Right ventricle myocardium superior (tissue), 1 donor: ENCODE data around the gene MRPL39. TPM values are rescaled to one million over a fixed set of nuclear protein-coding genes. Genes with fewer than 3 reads are reported as not detected.

Experiments
- ATAC-seq: fragments of 200-7000 bp; cut with Tn5 transposase; one replicate; pipeline ENCODE4 v1.9.1; 2020; ENCODE audit warnings: mild to moderate bottlenecking; ENCODE audit not compliant: poor library complexity
- DNase-seq: peaks from one replicate; pipeline ENCODE4 v3.0.0-alpha.2; 2020
- intact Hi-C: fragments of 100-400 bp; cut with DNase I; formaldehyde crosslinking; loops from one replicate; pipeline ENCODE4 v1.11.2; 2022
- total RNA-seq: library from RNA; stranded (reverse); fragmentation: NEBNext Ultra II Directional; extraction: Animal tissue kit (Norgen Biotek cat#: 25700); gene quantifications from one replicate; pipeline ENCODE4 v1.2.1, GENCODE V29; 2021
- donor health status: DM: no; HTN: yes; CAD: no; lungs with severe emphysema.

MRPL39 gene
- total RNA-seq, 1 donor from 2014 or later = 56.5 TPM

DNA sequence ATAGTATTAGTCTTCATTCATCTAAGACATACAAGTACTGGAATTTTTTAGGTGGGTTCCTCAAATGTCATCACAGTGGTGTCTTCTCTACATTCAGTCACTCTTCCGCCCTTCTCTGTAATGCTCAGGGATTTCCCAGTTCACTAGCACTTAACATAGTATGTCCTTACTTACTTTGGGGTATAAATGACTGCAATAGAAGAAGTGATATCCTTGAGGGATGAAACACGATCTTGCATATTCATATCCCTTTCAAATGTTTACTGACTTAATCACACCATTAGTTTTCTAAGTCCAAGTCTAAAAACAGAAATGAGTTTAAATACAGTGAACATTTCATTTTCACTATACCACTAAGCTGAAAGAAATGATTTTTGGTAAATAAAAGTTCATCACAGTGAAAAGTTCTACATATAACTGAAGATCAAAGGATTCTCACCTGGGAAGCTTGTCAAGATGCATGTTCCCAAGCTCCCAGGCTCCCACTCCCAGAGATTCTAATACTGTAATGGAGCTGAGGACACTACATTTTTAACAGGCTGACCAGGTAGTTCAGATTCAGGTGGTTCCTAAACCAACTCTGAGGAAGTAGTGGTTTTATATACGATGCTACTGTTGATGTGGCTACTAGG is 29.7 kb downstream of the MRPL39 start:
- no peak for ATAC-seq
- intact Hi-C loops = no loop called here
- no peak for DNase-seq

DNA sequence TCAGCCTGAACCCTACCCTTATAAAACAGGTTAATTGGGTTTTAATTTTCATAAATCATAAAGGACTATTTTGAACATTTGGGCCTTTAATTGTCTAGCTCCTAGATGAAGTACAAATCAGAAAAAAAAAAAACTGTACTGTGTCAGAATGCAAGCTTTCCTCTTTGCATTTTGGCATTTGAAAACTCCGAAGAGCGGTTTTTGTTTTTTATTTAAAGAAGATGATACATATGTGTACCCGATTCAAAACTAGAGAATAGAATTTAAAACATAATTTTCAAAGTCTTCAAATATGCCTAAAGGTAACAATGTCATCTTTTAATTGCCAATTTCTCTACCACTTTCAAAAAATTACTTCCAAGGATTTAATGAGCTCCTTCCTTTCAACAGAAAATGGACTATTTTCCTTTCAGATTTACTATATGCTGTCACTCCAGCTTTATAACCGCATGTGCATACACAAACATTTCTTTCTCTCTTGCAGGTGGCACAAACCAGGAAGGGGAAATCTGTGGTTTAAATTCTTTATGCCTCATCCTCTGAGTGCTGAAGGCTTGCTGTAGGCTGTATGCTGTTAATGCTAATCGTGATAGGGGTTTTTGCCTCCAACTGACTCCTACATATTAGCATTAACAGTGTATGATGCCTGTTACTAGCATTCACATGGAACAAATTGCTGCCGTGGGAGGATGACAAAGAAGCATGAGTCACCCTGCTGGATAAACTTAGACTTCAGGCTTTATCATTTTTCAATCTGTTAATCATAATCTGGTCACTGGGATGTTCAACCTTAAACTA is 33.7 kb downstream of the MRPL39 start:
- DNase-seq (no peak), ATAC-seq (no peak)
- intact Hi-C loops = no loop called here

DNA sequence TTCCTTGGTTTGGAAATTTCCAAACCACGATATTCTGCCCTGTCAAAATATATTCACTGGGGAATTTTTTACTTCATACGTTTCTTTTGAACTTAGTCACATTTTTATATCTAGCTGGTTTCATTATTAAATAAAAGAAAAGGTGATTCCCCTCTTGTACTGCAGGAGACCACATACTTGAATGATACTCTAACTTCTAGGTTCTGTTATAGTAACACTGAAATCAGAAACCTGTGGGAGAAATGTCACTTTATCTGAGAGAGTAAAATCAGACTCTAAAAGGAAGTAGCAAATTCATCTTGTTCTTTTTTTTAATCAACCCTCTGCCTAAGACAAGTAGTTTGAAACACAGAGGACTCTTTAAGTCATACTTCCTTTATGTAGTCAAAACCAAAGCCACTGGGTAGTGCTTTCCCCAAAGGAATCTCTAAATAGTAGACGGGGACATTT is 34.4 kb downstream of the MRPL39 start:
- intact Hi-C loops = no loop called here
- DNase-seq (no peak), ATAC-seq (no peak)

DNA sequence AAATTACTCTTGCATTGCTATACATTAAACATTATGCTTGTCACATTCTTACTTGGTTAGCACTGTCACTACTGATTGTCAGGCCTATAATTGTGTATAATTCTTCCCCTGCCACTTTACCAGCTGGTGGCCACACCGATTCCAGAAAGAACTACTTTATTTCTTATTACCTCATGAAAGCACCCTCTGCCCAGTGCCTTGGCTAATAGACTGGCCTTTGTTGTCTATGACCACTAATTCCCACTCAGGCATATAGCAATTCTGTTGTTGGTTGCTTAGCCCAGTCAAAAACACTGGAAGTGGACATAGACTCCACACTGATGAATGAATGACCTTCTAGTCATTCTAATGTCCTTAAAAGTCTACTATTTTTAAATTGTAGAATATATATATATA is 35.6 kb downstream of the MRPL39 start:
- DNase-seq (no peak), ATAC-seq (no peak)
- intact Hi-C loops = no loop called here

DNA sequence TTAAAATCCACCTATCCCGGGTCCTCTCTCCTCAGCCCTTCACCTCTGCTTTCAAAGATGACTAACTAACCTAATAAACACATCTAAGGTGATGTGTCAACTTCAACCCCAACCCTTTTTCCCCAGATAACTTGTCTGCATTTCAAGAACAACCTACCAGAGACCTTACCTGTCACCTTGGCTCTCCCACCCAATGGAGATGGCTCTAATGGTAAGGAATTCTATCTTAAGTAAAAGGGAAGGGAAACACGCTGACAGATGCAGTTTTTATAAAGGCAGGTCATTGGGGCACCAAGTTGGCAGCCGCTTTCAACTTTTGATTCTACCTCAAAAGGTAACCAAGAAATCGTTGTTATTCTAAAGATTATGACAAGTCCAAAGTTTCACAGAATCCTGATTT is 37.6 kb downstream of the MRPL39 start:
- ATAC-seq (no peak), DNase-seq (no peak)
- intact Hi-C loops = loop anchor here (10.0 kb wide), 1 partner anchor 145 kb away; no protein-coding TSS in a partner anchor

GRCh38 chr21:25569084-25569483 is 38.2 kb downstream of the MRPL39 start:
- ATAC-seq (no peak), DNase-seq (no peak)
- intact Hi-C loops = loop anchor here (10.0 kb wide), 1 partner anchor 144 kb away; no protein-coding TSS in a partner anchor

DNA sequence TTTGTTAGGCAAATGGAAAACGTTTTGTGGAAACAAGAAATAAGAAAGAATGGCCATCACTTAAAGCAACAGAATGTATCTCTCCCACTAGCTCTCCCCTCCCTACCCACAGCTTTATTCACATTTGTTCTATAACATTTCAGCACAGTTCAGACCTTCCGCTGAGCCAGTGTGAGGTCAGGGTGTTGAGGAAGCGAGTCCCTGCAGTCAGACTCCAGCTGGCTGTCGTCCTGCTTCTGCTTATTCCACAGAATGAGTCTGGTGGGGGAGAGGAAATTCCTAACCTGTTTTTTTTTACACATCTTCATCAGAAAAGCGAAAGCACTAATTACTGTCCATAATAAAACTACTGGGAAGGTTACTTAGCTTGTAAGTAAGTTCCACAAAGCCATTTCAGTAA is 39.0 kb downstream of the MRPL39 start:
- DNase-seq = peak; percentile 55
- intact Hi-C loops = loop anchor here (10.0 kb wide), 1 partner anchor 143 kb away; no protein-coding TSS in a partner anchor
- ATAC-seq = peak; percentile 49

DNA sequence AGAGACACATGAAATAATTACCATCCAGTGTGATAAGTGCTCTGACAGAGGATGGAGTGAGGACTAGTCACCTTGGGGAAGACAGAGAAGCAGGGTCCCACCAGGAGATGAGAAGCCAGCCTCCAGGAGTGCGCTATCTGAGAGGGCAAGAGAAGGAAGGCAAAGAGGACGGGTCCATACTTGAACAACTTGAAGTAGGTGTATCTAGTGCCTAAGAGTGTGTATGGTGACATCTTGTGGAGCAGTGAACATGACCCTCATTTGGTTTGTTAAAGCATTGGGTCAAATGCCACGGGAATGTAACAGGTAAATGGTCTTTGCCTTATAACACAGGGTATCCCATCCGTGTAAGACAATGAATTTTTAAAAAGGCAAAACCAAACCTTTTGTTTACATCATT is 39.8 kb downstream of the MRPL39 start:
- no peak for ATAC-seq
- intact Hi-C loops = loop anchor here (10.0 kb wide), 1 partner anchor 143 kb away; no protein-coding TSS in a partner anchor

DNA sequence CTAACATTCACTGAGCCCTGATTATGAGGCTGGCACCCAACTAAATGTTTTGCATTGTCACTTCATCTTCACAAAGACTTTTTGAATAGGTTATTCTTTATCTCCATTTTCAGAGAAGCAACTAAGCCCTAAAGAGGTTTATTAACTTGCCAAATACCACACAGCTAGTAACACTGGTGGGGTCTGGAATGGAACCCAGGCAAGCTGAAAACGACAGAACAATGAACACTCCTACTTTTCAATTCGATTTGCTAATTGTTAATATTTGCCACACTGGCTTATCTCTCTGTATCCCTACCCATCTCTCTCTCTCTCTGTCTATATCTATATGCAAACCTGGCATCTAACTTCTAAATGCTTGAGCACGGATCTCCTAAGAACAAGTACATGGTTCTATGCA is 40.6 kb downstream of the MRPL39 start:
- no peak for DNase-seq
- ATAC-seq = no peak
- intact Hi-C loops = loop anchor here (10.0 kb wide), 1 partner anchor 142 kb away; no protein-coding TSS in a partner anchor

More for the DNA sequence above, 39.8 kb downstream of the MRPL39 start:
- no peak for DNase-seq

DNA sequence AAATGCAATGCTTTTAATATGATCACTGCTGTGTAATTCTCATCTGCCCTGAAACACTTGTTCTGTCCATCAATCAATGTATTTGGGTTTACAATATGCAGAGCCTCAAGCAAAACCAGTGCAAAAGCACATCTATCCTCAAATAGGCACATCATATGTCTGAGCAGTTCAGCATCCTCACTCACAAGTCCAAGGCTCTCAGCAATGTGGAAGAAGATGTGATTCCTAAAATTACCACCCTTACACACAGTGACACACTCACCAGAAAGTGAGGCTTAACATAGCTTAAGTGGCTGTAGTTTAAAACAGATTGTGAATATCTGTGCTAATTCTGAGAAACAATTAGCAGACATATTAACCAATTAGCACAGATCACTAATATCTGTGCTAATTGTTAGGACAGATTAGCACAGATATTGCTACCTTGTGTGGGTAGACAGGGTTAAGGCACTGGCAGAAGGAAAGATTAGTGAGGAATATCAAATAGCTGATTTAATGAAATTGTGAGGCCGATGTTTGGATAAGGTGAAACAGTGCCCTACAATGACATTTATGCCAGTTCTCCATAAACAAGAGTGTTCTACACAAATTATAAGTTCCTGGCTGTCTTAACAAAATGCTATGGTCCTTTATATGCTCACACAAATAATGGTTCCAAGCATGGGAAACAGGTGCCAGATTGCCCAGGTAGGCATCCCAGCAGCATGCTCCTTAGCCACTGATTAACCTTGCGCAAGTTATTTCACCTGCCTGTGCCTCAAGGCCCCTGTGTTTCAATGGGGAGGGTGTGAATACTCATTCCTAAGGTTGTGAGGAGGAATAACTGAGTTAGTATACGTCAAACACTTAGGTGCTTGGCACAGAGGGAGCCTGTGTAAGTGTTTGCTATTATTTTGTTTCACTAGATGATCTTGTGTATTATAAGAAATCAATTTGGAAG is 41.7 kb downstream of the MRPL39 start:
- ATAC-seq (no peak), DNase-seq (no peak)
- intact Hi-C loops = loop anchor here (10.0 kb wide), 1 partner anchor 141 kb away; no protein-coding TSS in a partner anchor

DNA sequence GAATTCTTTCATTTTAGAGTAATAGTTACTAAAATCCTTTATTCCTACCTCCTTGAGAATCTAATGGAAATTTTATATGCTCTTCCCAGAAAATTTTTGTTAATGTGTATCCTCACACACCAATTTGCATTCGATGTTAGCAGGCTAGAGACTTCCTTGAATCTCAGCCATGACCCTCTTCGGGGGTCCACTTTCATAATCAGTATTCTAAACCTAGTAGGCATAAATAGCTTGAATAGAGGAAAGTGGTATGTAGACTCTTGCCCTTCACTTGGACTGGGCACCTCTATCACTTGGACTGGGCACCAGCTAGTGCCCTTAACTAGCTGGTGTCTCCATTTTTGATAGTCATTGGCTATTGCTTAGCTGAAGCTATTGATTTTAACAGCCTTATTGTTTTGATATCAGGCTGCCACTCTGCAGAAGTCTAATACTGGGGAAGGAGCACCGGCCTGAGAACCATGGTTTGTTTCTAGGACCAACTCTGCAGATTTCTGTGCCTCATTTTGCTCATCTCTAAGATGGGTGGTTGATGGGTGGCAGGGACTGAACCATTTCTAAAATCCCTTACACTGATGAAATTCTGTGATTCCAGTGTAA is 42.8 kb downstream of the MRPL39 start:
- intact Hi-C loops = loop anchor here (10.0 kb wide), 1 partner anchor 140 kb away; no protein-coding TSS in a partner anchor
- no peak for DNase-seq
- no peak for ATAC-seq

DNA sequence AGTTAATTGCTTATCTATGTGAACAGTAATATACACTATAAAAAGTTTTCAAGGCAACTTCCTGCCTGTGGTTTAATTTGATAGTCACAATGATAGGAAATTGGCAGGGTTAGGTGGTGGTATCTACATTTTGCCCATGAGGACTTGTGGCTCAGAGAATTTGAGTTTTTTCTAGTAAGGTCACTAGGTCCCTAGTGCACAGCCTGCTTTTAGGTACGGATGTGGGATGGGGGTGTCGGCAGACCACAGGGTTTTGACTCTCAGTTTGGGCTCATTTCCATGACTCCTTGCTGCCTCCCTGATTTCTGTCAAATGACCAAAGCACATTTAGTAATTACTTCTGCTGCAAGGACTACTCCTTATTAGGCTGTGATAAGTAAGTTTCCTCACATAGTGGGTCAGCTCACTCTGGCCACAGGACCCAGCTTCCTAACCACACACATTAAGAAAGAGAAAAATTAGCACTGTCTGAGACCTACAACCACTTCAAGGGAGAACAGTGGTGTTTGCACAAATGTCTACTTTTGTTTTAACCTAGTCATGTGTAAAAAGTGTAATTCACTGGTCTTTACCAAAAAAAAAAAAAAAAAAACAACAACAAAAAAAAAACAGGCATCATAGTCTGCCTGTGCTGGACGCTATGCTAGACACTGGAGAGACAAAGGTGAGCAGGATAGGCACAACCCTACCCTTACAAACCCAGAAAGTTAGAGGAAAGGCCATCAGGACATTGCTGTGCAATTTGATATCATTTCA is 43.7 kb downstream of the MRPL39 start:
- DNase-seq (no peak), ATAC-seq (no peak)
- intact Hi-C loops = loop anchor here (10.0 kb wide), 1 partner anchor 139 kb away; no protein-coding TSS in a partner anchor

GRCh38 chr21:25562660-25563059 is 44.6 kb downstream of the MRPL39 start:
- intact Hi-C loops = loop anchor here (10.0 kb wide), 1 partner anchor 138 kb away; no protein-coding TSS in a partner anchor
- DNase-seq = no peak
- no peak for ATAC-seq

- peak; percentile 79 for ATAC-seq
- intact Hi-C loops = loop anchor here (10.0 kb wide), 1 partner anchor 137 kb away; no protein-coding TSS in a partner anchor
- peak; percentile 63 for DNase-seq
These were observed 45.3 kb downstream of the MRPL39 start for GRCh38 chr21:25561668-25562641.

GRCh38 chr21:25560891-25561290 is 46.4 kb downstream of the MRPL39 start:
- intact Hi-C loops = loop anchor here (10.0 kb wide), 1 partner anchor 136 kb away; no protein-coding TSS in a partner anchor
- no peak for DNase-seq

DNA sequence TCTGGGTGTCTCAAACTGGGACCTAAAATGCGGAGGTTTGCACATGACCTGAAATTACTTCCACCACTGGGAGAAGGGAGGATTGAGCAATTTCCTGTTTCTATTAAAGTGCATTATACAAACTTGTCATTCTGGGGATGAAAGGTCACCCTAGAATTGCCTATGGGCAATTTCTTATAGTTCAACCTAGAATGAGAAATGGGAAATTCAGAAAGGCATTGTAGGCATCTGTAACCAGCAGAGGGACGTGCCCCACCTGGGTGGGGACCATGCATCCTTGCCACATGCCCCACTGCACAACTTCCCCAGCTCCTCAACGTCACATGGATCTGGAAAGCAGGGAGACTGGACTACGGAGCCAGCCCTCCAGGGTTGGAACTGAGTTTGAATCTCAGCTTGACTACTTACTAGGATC is 47.0 kb downstream of the MRPL39 start:
- intact Hi-C loops = loop anchor here (10.0 kb wide), 1 partner anchor 135 kb away; no protein-coding TSS in a partner anchor

More at GRCh38 chr21:25560891-25561290, 46.4 kb downstream of the MRPL39 start:
- no peak for ATAC-seq

More for the DNA sequence above, 47.0 kb downstream of the MRPL39 start:
- peak; percentile 17 for ATAC-seq
- peak; percentile 43 for DNase-seq
